Astrocyte (in vitro differentiated cells and primary cell): ENCODE measurements around the gene TWNK. TPM values are rescaled to one million over a fixed set of nuclear protein-coding genes. Genes with fewer than 3 reads are reported as not detected.

Experiments used
- DNase-seq: peaks from one replicate; pipeline ENCODE4 v3.0.0-alpha.2; 2010; ENCODE audit warnings: low read depth
- FAIRE-seq: peaks from 2 replicates; lab custom pipeline; 2011; peaks lifted over from hg19 to GRCh38; lab: Jason Lieb, UNC
- H2AFZ ChIP-seq: 2 replicates; pipeline ENCODE4 v1.6.0; 2012; ENCODE audit warnings: low read depth, low read length, inconsistent platforms
- H3K27ac ChIP-seq: 2 replicates; pipeline ENCODE4 v1.5.1; 2011; ENCODE audit warnings: low read depth, low read length, inconsistent platforms
- H3K27me3 ChIP-seq: 2 replicates; pipeline ENCODE4 v1.6.0; 2011; ENCODE audit warnings: low read length, inconsistent platforms; ENCODE audit not compliant: insufficient read depth
- H3K36me3 ChIP-seq: 2 replicates; pipeline ENCODE4 v1.5.1; 2011; ENCODE audit warnings: low read length, inconsistent platforms; ENCODE audit not compliant: insufficient read depth
- H3K4me1 ChIP-seq: 2 replicates; pipeline ENCODE4 v1.5.1; 2011; ENCODE audit warnings: low read length, inconsistent platforms; ENCODE audit not compliant: insufficient read depth
- H3K4me2 ChIP-seq: 2 replicates; pipeline ENCODE4 v1.6.0; 2012; ENCODE audit warnings: low read length, inconsistent platforms
- H3K4me3 ChIP-seq: 2 replicates; pipeline ENCODE4 v1.5.1; 2011; ENCODE audit warnings: low read depth, mild to moderate bottlenecking, low read length, inconsistent platforms; ENCODE audit not compliant: insufficient read depth
- H3K79me2 ChIP-seq: 2 replicates; pipeline ENCODE4 v1.6.0; 2012; ENCODE audit warnings: mild to moderate bottlenecking, low read length, inconsistent platforms; ENCODE audit not compliant: insufficient read depth
- H3K9ac ChIP-seq: 2 replicates; pipeline ENCODE4 v1.6.0; 2012; ENCODE audit warnings: mild to moderate bottlenecking, low read length, inconsistent platforms
- H3K9me3 ChIP-seq: 2 replicates; pipeline ENCODE4 v1.5.1; 2012; ENCODE audit warnings: low read depth, mild to moderate bottlenecking, low read length, inconsistent platforms; ENCODE audit not compliant: insufficient read depth
- H4K20me1 ChIP-seq: 2 replicates; pipeline ENCODE4 v1.6.0; 2012; ENCODE audit warnings: low read length, inconsistent platforms; ENCODE audit not compliant: insufficient read depth
- H3K27ac Mint-ChIP-seq: one replicate; pipeline ENCODE4 v1.8.0; 2021; ENCODE audit warnings: mild to moderate bottlenecking, mixed read lengths; ENCODE audit not compliant: unreplicated experiment
- H3K27me3 Mint-ChIP-seq: one replicate; pipeline ENCODE4 v1.8.0; 2021; ENCODE audit warnings: low read depth, mixed read lengths; ENCODE audit not compliant: unreplicated experiment
- H3K36me3 Mint-ChIP-seq: one replicate; pipeline ENCODE4 v1.8.0; 2021; ENCODE audit warnings: low read depth, mixed read lengths; ENCODE audit not compliant: unreplicated experiment
- H3K4me1 Mint-ChIP-seq: one replicate; pipeline ENCODE4 v1.8.0; 2021; ENCODE audit warnings: low read depth, mixed read lengths; ENCODE audit not compliant: unreplicated experiment
- H3K4me3 Mint-ChIP-seq: one replicate; pipeline ENCODE4 v1.8.0; 2021; ENCODE audit warnings: mild to moderate bottlenecking, moderate library complexity, mixed read lengths; ENCODE audit not compliant: unreplicated experiment
- H3K9me3 Mint-ChIP-seq: one replicate; pipeline ENCODE4 v1.8.0; 2021; ENCODE audit warnings: mild to moderate bottlenecking, mixed read lengths; ENCODE audit not compliant: unreplicated experiment
- EZH2 ChIP-seq: IDR thresholded peaks from 2 replicates; pipeline ENCODE4 v1.6.1; 2012; ENCODE audit warnings: mild to moderate bottlenecking, low read length, inconsistent platforms; ENCODE audit not compliant: insufficient read depth
- total RNA-seq: library from RNA; stranded (reverse); gene quantifications from 2 replicates; pipeline ENCODE4 v1.2.1, GENCODE V29; 2021
- TF ChIP-seq, protein P1 (sequence below): IDR thresholded peaks from 2 replicates; pipeline ENCODE4 v1.5.1; 2011; ENCODE audit warnings: low read depth, mild to moderate bottlenecking, inconsistent platforms, low read length, moderate library complexity; ENCODE audit not compliant: insufficient read depth

The TWNK gene
- total RNA-seq, 1 donor from 2014 or later: 12.9 TPM

DNA sequence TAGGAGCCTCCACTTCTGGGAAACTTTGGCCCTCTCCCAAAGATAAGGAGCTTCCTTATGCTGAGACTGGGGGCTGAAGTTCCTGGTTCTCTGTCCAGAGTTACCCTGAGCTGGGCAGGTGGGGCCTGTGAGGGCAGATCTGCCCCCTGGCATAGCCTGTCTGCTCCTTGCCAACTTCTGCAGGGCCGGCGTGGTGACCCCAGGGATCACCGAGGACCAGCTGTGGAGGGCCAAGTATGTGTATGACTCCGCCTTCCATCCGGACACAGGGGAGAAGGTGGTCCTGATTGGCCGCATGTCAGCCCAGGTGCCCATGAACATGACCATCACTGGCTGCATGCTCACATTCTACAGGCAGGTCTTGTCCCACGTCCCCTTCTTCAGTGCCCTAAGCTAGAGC lies 48.0 kb downstream of the TWNK start:
- no peak for DNase-seq
- H3K27me3 Mint-ChIP-seq: no peaks in the 10 kb centered on the region
- no peak overlapping the region for H3K27ac ChIP-seq
- no peak overlapping the region for H2AFZ ChIP-seq
- TF ChIP-seq EZH2: no peak
- TF ChIP-seq, protein P1, sequence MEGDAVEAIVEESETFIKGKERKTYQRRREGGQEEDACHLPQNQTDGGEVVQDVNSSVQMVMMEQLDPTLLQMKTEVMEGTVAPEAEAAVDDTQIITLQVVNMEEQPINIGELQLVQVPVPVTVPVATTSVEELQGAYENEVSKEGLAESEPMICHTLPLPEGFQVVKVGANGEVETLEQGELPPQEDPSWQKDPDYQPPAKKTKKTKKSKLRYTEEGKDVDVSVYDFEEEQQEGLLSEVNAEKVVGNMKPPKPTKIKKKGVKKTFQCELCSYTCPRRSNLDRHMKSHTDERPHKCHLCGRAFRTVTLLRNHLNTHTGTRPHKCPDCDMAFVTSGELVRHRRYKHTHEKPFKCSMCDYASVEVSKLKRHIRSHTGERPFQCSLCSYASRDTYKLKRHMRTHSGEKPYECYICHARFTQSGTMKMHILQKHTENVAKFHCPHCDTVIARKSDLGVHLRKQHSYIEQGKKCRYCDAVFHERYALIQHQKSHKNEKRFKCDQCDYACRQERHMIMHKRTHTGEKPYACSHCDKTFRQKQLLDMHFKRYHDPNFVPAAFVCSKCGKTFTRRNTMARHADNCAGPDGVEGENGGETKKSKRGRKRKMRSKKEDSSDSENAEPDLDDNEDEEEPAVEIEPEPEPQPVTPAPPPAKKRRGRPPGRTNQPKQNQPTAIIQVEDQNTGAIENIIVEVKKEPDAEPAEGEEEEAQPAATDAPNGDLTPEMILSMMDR: no peak
- H3K9me3 ChIP-seq: no peaks in the 10 kb centered on the region
- peaks cover 75% of the 10 kb centered on the region for H4K20me1 ChIP-seq
- no peak for FAIRE-seq
- H3K27ac Mint-ChIP-seq: no peak overlapping the region
- peaks cover 48% of the 10 kb centered on the region for H3K36me3 ChIP-seq
- H3K27me3 ChIP-seq: no peaks in the 10 kb centered on the region
- peaks cover 21% of the 10 kb centered on the region for H3K4me1 ChIP-seq
- H3K9ac ChIP-seq: no peak overlapping the region
- H3K4me3 Mint-ChIP-seq: no peak overlapping the region
- no peak overlapping the region for H3K4me2 ChIP-seq
- H3K4me1 Mint-ChIP-seq: peaks cover 10% of the 10 kb centered on the region
- peaks cover 26% of the 10 kb centered on the region for H3K36me3 Mint-ChIP-seq
- H3K79me2 ChIP-seq: peaks cover 27% of the 10 kb centered on the region
- H3K4me3 ChIP-seq: no peak overlapping the region
- H3K9me3 Mint-ChIP-seq: no peaks in the 10 kb centered on the region

DNA sequence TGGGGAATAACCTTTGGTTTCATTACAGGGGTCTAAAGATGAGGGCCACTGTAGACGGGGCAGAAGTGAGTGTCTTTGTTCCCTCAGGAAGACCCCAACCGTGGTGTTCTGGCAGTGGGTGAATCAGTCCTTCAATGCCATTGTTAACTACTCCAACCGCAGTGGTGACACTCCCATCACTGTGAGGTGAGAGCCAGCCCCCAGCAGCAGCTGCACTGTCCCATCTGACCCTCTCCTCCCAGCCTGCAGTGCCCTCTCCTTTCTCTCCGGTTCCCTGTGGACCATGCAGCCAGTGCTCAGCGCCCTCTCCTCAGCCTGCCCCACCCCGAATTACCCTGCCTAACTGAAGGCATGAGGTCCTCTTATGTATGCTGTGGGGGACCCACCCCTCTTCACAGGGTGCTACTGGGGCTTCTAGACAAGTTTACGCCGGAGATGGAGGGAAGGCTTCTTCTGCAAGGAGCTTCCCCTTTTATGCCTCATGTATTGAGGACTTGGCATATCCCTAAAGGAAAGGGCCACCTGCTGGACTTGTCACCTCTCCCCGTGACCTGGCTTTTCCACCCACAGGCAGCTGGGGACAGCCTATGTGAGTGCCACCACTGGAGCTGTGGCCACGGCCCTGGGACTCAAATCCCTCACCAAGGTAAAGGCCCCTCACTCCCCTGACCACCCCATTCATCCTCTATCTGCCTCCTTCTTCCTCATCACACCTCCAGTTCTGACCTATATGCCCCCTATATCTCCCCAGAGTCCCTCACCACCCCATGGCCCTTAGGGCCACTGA lies 48.8 kb downstream of the TWNK start:
- Mint-ChIP-seq H3K9me3 (no peaks in the 10 kb centered on the region), H3K27me3 (no peaks in the 10 kb centered on the region), H3K36me3 (peaks cover 29% of the 10 kb centered on the region), H3K27ac (no peak overlapping the region), H3K4me3 (no peak overlapping the region), H3K4me1 (peaks cover 12% of the 10 kb centered on the region)
- Histone ChIP-seq H3K4me3 (no peak overlapping the region), H3K36me3 (peaks cover 49% of the 10 kb centered on the region), H3K27me3 (no peaks in the 10 kb centered on the region), H4K20me1 (peaks cover 82% of the 10 kb centered on the region), H3K27ac (no peak overlapping the region), H3K79me2 (peaks cover 27% of the 10 kb centered on the region), H3K4me2 (no peak overlapping the region), H3K9me3 (no peaks in the 10 kb centered on the region), H3K4me1 (peaks cover 17% of the 10 kb centered on the region), H3K9ac (no peak overlapping the region), H2AFZ (no peak overlapping the region)
- no peak for FAIRE-seq
- no peak for DNase-seq
- TF ChIP-seq, protein P1: no peak
- TF ChIP-seq EZH2: no peak

DNA sequence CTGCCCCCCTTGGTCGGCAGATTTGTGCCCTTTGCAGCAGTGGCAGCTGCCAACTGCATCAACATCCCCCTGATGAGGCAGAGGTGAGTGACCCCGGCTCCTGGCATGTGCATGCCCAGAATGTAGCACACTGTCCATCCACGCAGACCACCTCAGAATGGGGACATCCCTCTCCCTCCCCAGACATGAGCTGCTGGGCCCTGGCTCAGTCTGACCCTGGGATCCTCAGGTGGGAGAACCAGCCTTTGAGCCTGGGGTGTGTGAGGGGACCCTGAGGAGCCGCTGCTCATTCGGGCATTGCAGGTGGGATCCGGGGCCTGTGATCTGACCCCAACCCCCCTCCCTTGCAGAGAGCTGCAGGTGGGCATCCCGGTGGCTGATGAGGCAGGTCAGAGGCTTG lies 49.4 kb downstream of the TWNK start:
- H3K9me3 ChIP-seq: no peaks in the 10 kb centered on the region
- Mint-ChIP-seq H3K4me1 (peaks cover 13% of the 10 kb centered on the region), H3K9me3 (no peaks in the 10 kb centered on the region), H3K27me3 (no peaks in the 10 kb centered on the region), H3K4me3 (no peak overlapping the region), H3K27ac (no peak overlapping the region), H3K36me3 (peaks cover 30% of the 10 kb centered on the region)
- DNase-seq: no peak
- no peak for TF ChIP-seq EZH2
- TF ChIP-seq, protein P1: no peak
- H3K4me3 ChIP-seq: no peak overlapping the region
- no peaks in the 10 kb centered on the region for H3K27me3 ChIP-seq
- H2AFZ ChIP-seq: no peak overlapping the region
- no peak overlapping the region for H3K4me2 ChIP-seq
- no peak overlapping the region for H3K9ac ChIP-seq
- peaks cover 12% of the 10 kb centered on the region for H3K4me1 ChIP-seq
- peaks cover 82% of the 10 kb centered on the region for H4K20me1 ChIP-seq
- no peak overlapping the region for H3K27ac ChIP-seq
- peaks cover 27% of the 10 kb centered on the region for H3K79me2 ChIP-seq
- FAIRE-seq: no peak
- peaks cover 49% of the 10 kb centered on the region for H3K36me3 ChIP-seq
